H9 (cell line): Measurements from ENCODE around the gene PCDHA1. TPM values are rescaled to one million over a fixed set of nuclear protein-coding genes. Genes with fewer than 3 reads are reported as not detected.

Experiments
- DNase-seq: peaks from one replicate; pipeline ENCODE4 v3.0.0-alpha.2; 2017
- H2AFZ ChIP-seq: one replicate; pipeline ENCODE4 v1.6.1; 2013; ENCODE audit warnings: mild to moderate bottlenecking, low read length, control low read depth, moderate library complexity
- H2AK5ac ChIP-seq: 2 replicates; pipeline ENCODE4 v1.6.1; 2013; ENCODE audit warnings: low read length, control low read depth, mixed read lengths; ENCODE audit not compliant: insufficient read length
- H2BK120ac ChIP-seq: one replicate; pipeline ENCODE4 v1.6.1; 2013; ENCODE audit warnings: low read depth, mild to moderate bottlenecking, low read length, control low read depth, inconsistent platforms; ENCODE audit not compliant: poor library complexity, severe bottlenecking
- H2BK12ac ChIP-seq: 2 replicates; pipeline ENCODE4 v1.6.1; 2013; ENCODE audit warnings: low read length, control low read depth, mixed read lengths, low read depth; ENCODE audit not compliant: insufficient read length
- H2BK15ac ChIP-seq: 2 replicates; pipeline ENCODE4 v1.6.1; 2013; ENCODE audit warnings: low read depth, low read length, control low read depth
- H2BK20ac ChIP-seq: one replicate; pipeline ENCODE4 v1.6.1; 2013; ENCODE audit warnings: low read depth, mild to moderate bottlenecking, low read length, control low read depth, inconsistent platforms; ENCODE audit not compliant: poor library complexity, severe bottlenecking
- H2BK5ac ChIP-seq: 2 replicates; pipeline ENCODE4 v1.6.1; 2013; ENCODE audit warnings: low read length, control low read depth, mixed read lengths; ENCODE audit not compliant: insufficient read length
- H3K14ac ChIP-seq: 2 replicates; pipeline ENCODE4 v1.6.1; 2013; ENCODE audit warnings: low read length, control low read depth; ENCODE audit not compliant: insufficient read depth
- H3K18ac ChIP-seq: 2 replicates; pipeline ENCODE4 v1.6.1; 2013; ENCODE audit warnings: low read depth, mild to moderate bottlenecking, mixed read lengths, low read length, control low read depth; ENCODE audit not compliant: insufficient read length
- H3K23ac ChIP-seq: 2 replicates; pipeline ENCODE4 v1.6.1; 2013; ENCODE audit warnings: low read length, control low read depth, mixed read lengths, low read depth; ENCODE audit not compliant: insufficient read length
- H3K23me2 ChIP-seq: 2 replicates; pipeline ENCODE4 v1.6.1; 2013; ENCODE audit warnings: low read depth, mild to moderate bottlenecking, mixed read lengths, low read length, control low read depth; ENCODE audit not compliant: insufficient read length, poor library complexity, severe bottlenecking
- H3K27ac ChIP-seq: 2 replicates; pipeline ENCODE4 v1.5.1; 2013; ENCODE audit warnings: low read length, control low read depth, mixed read lengths, low read depth; ENCODE audit not compliant: insufficient read length
- H3K27me3 ChIP-seq: 2 replicates; pipeline ENCODE4 v1.6.1; 2013; ENCODE audit warnings: low read length, control low read depth, inconsistent platforms; ENCODE audit not compliant: insufficient read depth
- H3K4ac ChIP-seq: 2 replicates; pipeline ENCODE4 v1.6.1; 2013; ENCODE audit warnings: low read depth, mild to moderate bottlenecking, control low read depth, inconsistent platforms, low read length, moderate library complexity
- H3K4me1 ChIP-seq: 2 replicates; pipeline ENCODE4 v1.6.1; 2013; ENCODE audit warnings: low read length, control low read depth, inconsistent platforms; ENCODE audit not compliant: insufficient read depth
- H3K4me2 ChIP-seq: 2 replicates; pipeline ENCODE4 v1.6.1; 2013; ENCODE audit warnings: low read length, control low read depth, mixed read lengths; ENCODE audit not compliant: insufficient read length, insufficient read depth
- H3K56ac ChIP-seq: 2 replicates; pipeline ENCODE4 v1.6.1; 2013; ENCODE audit warnings: low read depth, mild to moderate bottlenecking, mixed read lengths, low read length, control low read depth; ENCODE audit not compliant: insufficient read length
- H3K79me1 ChIP-seq: 2 replicates; pipeline ENCODE4 v1.6.1; 2013; ENCODE audit warnings: low read depth, mild to moderate bottlenecking, moderate library complexity, low read length, control low read depth, inconsistent platforms; ENCODE audit not compliant: insufficient read depth, poor library complexity, severe bottlenecking
- H3K79me2 ChIP-seq: 2 replicates; pipeline ENCODE4 v1.6.1; 2013; ENCODE audit warnings: low read length, control low read depth, inconsistent platforms; ENCODE audit not compliant: insufficient read depth
- H3K9ac ChIP-seq: 2 replicates; pipeline ENCODE4 v1.6.1; 2013; ENCODE audit warnings: low read length, control low read depth, mixed read lengths; ENCODE audit not compliant: insufficient read length; ENCODE audit errors: extremely low read depth
- H3K9me3 ChIP-seq: one replicate; pipeline ENCODE4 v1.6.1; 2013; ENCODE audit warnings: low read depth, low read length, inconsistent platforms; ENCODE audit not compliant: control insufficient read depth
- H3T11ph ChIP-seq: one replicate; pipeline ENCODE4 v1.6.1; 2013; ENCODE audit warnings: mild to moderate bottlenecking, low read length, control low read depth, inconsistent platforms
- H4K20me1 ChIP-seq: one replicate; pipeline ENCODE4 v1.6.1; 2013; ENCODE audit not compliant: control insufficient read depth, insufficient read length, insufficient read depth
- H4K5ac ChIP-seq: 2 replicates; pipeline ENCODE4 v1.6.1; 2013; ENCODE audit warnings: low read depth, mild to moderate bottlenecking, mixed read lengths, low read length, control low read depth; ENCODE audit not compliant: insufficient read length
- H4K8ac ChIP-seq: replicated peaks from 2 replicates; pipeline ENCODE4 v1.6.1; 2013; ENCODE audit warnings: low read length, control low read depth, mixed read lengths, low read depth; ENCODE audit not compliant: insufficient read length
- H4K91ac ChIP-seq: 2 replicates; pipeline ENCODE4 v1.6.1; 2013; ENCODE audit warnings: low read depth, mild to moderate bottlenecking, moderate library complexity, mixed read lengths, low read length, control low read depth; ENCODE audit not compliant: insufficient read length
- H3K27ac Mint-ChIP-seq, 3 experiments: 2 replicates in 2 of 3; 3 replicates in 1 of 3; pipeline ENCODE4 v1.8.0; 2020 to 2021; ENCODE audit warnings: mixed read lengths in 3 of 3, mild to moderate bottlenecking in 1 of 3, moderate library complexity in 1 of 3
- H3K27me3 Mint-ChIP-seq: 2 replicates; pipeline ENCODE4 v1.8.0; 2021; ENCODE audit warnings: low read depth, mild to moderate bottlenecking, moderate library complexity, mixed read lengths
- H3K36me3 Mint-ChIP-seq, 3 experiments: 2 replicates in 2 of 3; 3 replicates in 1 of 3; pipeline ENCODE4 v1.8.0; 2020 to 2021; ENCODE audit warnings: low read depth in 3 of 3, mixed read lengths in 3 of 3; ENCODE audit not compliant: insufficient read depth in 1 of 3
- H3K4me1 Mint-ChIP-seq, 2 experiments: 2 replicates each; pipeline ENCODE4 v1.8.0; 2020; ENCODE audit warnings: mixed read lengths in 2 of 2
- H3K4me3 Mint-ChIP-seq, 2 experiments: 2 replicates in 1 of 2; 3 replicates in 1 of 2; pipeline ENCODE4 v1.8.0; 2020 to 2021; ENCODE audit warnings: mild to moderate bottlenecking in 2 of 2, mixed read lengths in 2 of 2, moderate library complexity in 1 of 2
- H3K9me3 Mint-ChIP-seq, 2 experiments: 2 replicates in 1 of 2; 3 replicates in 1 of 2; pipeline ENCODE4 v1.8.0; 2020; ENCODE audit warnings: mild to moderate bottlenecking in 2 of 2, mixed read lengths in 2 of 2, moderate library complexity in 1 of 2
- WGBS: extraction: QIAGEN DNeasy Blood & Tissue Kit; methylation state at CpG from one replicate; pipeline ENCODE4 v1.1.7; 2013; ENCODE audit warnings: missing lambda C conversion rate, low lambda C conversion rate, mixed read lengths; ENCODE audit not compliant: insufficient read length; ENCODE audit errors: extremely low coverage; 5-methylcytosine and 5-hydroxymethylcytosine counted together
- total RNA-seq: library from RNA; stranded (reverse); gene quantifications from 2 replicates; pipeline ENCODE4 v1.2.1, GENCODE V29; 2021
- TF ChIP-seq, protein P1 (sequence below): fragments of 200-600 bp; sonication (generic); conservative IDR thresholded peaks from 3 replicates; pipeline ENCODE4 v1.8.0; 2021; ENCODE audit warnings: antibody characterized with exemption, mild to moderate bottlenecking

PCDHA1 gene
- total RNA-seq, 1 experiment from 2014 or later, result 0.61 TPM

GRCh38 chr5:141001844-141002604 lies 216.1 kb downstream of the PCDHA1 start:
- H3K9ac ChIP-seq, result peak overlapping the region; percentile 80

More at GRCh38 chr5:141001844-141002604, 216.1 kb downstream of the PCDHA1 start:
- H2AFZ ChIP-seq, result no peak overlapping the region
- H4K20me1 ChIP-seq, result no peaks in the 10 kb centered on the region
- Mint-ChIP-seq H3K27me3 (peaks cover 4% of the 10 kb centered on the region; the same call in 1 of the 2 replicates), H3K9me3 (no peaks in the 10 kb centered on the region), H3K36me3 (peaks cover 4 to 8% (median 6%) of the 10 kb centered on the region in 3 experiments; a peak in 6 of 7 replicates), H3K4me1 (peaks cover 67 to 72% of the 10 kb centered on the region in 2 experiments), H3K4me3 (peak overlapping the region; percentile 69 to 85), H3K27ac (peak overlapping the region; percentile 96 to 99 (median 99))
- H3K4ac ChIP-seq, result peak overlapping the region; percentile 47; the same call in 1 of the 2 replicates
- peak overlapping the region; percentile 43 for H2BK5ac ChIP-seq
- peak overlapping the region; percentile 82 for H3K14ac ChIP-seq
- H2BK120ac ChIP-seq, result peak overlapping the region; percentile 79
- TF ChIP-seq, protein P1, sequence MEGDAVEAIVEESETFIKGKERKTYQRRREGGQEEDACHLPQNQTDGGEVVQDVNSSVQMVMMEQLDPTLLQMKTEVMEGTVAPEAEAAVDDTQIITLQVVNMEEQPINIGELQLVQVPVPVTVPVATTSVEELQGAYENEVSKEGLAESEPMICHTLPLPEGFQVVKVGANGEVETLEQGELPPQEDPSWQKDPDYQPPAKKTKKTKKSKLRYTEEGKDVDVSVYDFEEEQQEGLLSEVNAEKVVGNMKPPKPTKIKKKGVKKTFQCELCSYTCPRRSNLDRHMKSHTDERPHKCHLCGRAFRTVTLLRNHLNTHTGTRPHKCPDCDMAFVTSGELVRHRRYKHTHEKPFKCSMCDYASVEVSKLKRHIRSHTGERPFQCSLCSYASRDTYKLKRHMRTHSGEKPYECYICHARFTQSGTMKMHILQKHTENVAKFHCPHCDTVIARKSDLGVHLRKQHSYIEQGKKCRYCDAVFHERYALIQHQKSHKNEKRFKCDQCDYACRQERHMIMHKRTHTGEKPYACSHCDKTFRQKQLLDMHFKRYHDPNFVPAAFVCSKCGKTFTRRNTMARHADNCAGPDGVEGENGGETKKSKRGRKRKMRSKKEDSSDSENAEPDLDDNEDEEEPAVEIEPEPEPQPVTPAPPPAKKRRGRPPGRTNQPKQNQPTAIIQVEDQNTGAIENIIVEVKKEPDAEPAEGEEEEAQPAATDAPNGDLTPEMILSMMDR, result no peak
- no peak overlapping the region for H2BK20ac ChIP-seq
- H3K56ac ChIP-seq, result peak overlapping the region; percentile 25
- WGBS, result no CpG with 5 or more reads among the region's 19 CpGs
- peak overlapping the region; percentile 97 for H3K27ac ChIP-seq
- no peak overlapping the region for H3T11ph ChIP-seq
- H3K18ac ChIP-seq, result peak overlapping the region; percentile 90
- H3K4me1 ChIP-seq, result peaks cover 21% of the 10 kb centered on the region
- H3K79me2 ChIP-seq, result no peaks in the 10 kb centered on the region
- DNase-seq, result peak; percentile 90
- H3K9me3 ChIP-seq, result no peaks in the 10 kb centered on the region
- peaks cover 9% of the 10 kb centered on the region for H3K23me2 ChIP-seq
- H3K4me2 ChIP-seq, result peak overlapping the region; percentile 89
- no peak overlapping the region for H2AK5ac ChIP-seq
- H3K27me3 ChIP-seq, result no peaks in the 10 kb centered on the region
- H4K8ac ChIP-seq, result no peak overlapping the region
- peak overlapping the region; percentile 68 for H4K5ac ChIP-seq
- H3K23ac ChIP-seq, result no peak overlapping the region
- no peaks in the 10 kb centered on the region for H3K79me1 ChIP-seq
- peak overlapping the region; percentile 47 for H4K91ac ChIP-seq
- H2BK12ac ChIP-seq, result peak overlapping the region; percentile 77
- no peak overlapping the region for H2BK15ac ChIP-seq
